ENCODE results near the gene PIGU.
"Not testable (repeated sequence)": the region's sequence is repeated elsewhere in the genome, so short reads cannot be mapped to it uniquely, and the experiment has no call there.

PIGU gene

DNA sequence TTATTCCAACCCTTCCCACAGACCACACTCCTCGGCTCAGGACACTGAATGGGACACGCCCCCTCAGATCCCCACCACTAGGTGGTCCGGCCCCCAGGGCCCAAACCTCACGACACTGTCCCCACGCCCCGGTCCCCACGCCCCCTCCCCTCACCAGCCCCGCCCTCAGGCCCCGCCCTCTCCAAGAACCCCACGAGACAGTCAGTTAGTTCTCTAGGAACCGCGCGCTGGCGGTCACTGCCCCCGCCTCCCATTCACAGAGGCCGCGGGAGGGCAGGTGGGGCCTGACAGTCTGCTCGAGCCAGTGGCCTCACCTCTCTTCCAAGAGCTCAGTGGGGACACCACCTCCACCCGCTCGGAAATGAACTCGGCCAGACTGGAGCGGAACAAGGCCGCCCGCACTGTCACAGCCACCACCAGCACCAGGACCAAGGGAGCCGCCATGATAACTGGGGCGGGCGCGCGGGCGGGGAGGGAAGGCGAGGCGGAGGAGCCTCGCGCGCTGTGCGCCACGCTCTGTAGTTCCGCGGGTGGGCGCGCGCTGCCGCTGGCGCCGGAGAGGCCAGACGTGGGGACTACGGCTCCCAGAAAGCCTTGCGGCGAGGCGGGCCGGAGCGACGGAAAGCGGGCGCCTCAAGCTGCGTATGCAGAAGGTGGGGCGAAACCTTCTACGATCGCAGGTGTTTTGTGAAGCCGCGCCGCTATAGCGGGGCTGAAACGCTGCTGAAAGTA, at the start of gene PIGU:
Gene PIGU, minus strand, starts transcription at position 451 of the 732 bp plus-strand sequence. Its CDS starts 7 bp downstream, at position 444.
- DNase-seq = peak; percentile 59 to 99 (median 93)

- no peak for DNase-seq
Observed at GRCh38 chr20:34724172-34724571, 47.3 kb upstream of the PIGU start.

GRCh38 chr20:34722560-34722959, 45.7 kb upstream of the PIGU start:
- DNase-seq = not testable (repeated sequence)

DNA sequence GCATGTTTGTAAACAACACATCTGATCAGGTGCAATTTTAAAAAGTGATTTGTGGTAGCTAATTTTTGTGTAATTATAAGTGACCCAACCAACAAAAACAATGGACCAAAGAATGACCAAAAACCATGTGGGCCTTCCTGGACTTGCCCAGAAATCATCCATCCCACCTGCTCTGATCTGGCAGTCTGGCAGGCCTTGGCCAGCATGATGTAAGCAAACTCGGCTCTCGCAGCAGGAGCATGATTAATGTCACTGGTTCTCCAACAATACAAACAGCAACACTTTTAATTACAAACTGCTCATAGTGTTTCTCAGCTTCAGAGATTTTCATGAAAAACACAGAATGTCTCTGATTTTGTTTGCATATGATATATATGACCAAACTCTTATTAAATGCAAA, 43.4 kb upstream of the PIGU start:
- DNase-seq = peak in 1 of 56 donors; percentile 27

DNA sequence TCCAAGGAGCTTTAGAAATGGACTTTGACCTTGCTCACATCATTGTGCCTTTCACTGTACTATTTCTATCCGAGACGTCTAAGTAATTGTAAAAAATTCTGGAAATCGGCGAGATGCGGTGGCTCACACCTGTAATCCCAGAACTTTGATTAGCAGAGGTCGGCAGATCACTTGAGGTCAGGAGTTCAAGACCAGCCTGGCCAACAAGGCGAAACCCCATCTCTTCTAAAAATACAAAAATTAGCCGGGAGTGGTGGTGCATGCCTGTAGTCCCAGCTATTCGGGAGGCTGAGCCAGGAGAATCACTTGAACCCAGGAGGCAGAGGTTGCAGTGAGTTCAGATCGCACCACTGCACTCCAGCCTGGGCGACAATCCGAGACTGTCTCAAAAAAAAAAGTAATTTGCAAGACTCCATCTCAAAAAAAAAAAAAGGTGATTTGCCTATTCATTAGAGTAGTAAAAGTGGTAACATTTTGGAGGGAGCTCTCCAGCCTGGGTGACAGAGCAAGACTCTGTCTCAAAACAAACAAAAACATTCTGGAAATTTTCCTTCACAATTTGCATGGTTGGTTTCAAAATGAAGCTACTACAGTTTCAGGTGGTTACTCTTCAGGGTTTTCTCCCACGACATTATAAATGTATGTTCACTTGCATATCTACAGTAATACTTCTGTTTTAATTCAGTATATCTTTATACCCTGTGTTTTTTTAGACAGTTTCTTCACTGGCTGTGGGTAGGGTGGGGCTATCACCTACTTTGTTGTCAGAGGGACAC, 42.5 kb upstream of the PIGU start:
- DNase-seq = not testable (repeated sequence)

- peak in 4 of 56 donors; percentile 6 to 20 (median 10) for DNase-seq
Observed at GRCh38 chr20:34717230-34718095, 40.6 kb upstream of the PIGU start.

DNA sequence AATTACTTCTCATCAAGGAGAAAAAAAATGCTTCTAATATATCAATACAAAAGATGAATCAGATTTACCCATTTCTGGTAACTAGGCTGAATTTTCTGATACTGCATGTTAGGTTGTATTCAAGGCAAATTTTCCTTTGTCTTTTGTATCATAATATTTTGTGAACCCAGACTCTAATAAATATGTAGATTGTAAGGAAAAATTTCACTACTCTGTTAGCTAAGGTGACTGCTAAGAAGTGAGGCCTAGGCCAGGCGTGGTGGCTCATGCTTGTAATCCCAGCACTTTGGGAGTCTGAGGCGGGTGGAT, 40.0 kb upstream of the PIGU start:
- DNase-seq = no peak

DNA sequence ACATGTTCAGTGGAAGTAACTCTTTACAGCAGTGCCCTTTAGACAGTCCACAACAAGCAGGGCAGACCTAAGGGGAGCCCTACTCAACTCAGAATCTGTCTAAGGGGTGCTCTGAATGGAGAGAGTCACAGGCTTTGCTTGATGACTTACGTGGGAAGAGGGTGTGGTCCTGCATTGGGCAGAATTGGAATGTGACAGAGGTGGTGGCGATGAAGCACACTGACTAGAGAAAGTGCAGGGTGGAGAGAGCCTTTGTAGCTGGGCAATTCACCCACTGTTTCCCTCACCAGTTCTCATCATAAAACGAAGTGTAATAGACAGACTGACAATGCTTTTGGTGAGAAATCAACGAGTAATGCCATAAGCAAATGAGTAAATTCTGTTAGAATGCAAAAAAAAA, 38.5 kb upstream of the PIGU start:
- no peak for DNase-seq

GRCh38 chr20:34713944-34714515, 37.1 kb upstream of the PIGU start:
- not testable (repeated sequence) for DNase-seq

DNA sequence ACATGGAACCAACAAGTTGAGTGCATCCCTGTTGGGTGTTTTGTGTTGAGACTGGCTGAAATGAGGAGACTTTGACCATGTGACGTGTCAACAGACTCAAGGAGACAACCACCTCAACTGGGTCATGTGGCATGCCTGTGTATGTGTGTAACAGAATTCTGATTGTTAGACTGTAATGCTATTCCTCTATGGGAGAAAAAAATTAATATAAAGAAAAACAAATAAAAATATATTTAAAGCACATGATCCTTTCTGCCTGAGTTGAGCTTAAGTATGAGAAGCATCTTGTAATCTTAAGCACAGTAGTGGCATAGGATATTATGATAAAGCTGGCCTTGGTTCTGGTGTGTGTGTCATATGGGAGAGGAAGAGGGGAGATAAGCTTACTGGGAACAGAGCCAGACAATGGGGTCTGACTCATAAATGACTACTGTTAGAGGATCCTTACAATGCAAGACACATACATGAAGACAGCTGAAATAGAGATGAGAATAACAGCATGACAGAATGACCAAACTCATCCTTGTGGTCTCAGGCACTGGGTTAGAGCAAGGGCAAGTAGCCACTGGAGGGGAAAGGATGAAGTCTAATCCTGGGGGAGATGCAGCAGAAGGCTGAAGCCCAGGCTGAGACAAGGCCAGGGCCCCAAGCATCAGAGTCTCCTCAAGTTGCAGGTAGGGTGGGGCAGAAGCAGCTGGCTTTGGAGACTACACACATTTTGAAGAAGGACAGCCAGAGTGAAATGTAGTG, 36.5 kb upstream of the PIGU start:
- peak in 1 of 56 donors; percentile 45 for DNase-seq

DNA sequence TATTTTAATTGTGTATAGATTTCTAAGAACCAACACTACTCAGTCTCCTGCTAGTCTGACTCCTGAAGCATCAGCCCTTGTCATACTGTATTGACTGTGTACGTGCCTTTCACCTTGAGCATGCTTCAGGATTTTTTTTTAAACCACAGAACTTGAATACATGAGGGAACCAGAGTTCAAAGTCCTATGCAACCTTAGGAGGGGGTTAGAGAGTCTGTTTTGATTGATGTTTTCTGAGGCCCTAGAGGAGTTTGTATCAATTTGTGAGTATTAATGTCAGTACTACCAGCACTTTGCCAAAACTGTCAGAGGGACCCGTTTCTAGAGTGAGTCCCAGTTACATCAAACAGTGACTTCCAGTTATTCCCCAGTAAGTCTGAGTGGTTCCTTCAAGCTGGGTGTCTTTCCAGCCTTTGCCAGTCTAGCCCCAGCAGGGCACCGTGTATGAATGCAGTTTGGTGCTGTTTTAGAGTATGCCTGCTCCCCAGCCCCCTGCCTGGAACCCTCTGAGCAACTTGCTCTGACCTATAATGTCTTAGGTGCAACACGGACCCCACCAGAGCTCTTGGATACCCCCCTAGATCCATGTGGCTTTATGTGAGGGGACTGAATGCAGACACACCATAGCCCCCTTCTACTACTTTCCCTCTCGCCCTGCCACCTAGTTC, 35.8 kb upstream of the PIGU start:
- no peak for DNase-seq

- DNase-seq = no peak
Observed at GRCh38 chr20:34711813-34712430, 35.0 kb upstream of the PIGU start.

- no peak for DNase-seq
Observed at GRCh38 chr20:34710861-34711574, 34.1 kb upstream of the PIGU start.

GRCh38 chr20:34710568-34710839, 33.6 kb upstream of the PIGU start:
- no peak for DNase-seq

GRCh38 chr20:34709831-34710567, 33.1 kb upstream of the PIGU start:
- DNase-seq = peak in 53 of 56 donors; percentile 37 to 94 (median 79)

- DNase-seq = peak in 53 of 56 donors; percentile 40 to 94 (median 80)
Observed at GRCh38 chr20:34709044-34709830, 32.3 kb upstream of the PIGU start.

- peak in 49 of 56 donors; percentile 8 to 75 (median 46) for DNase-seq
Observed at GRCh38 chr20:34708621-34709043, 31.7 kb upstream of the PIGU start.

Measured in nucleus accumbens (tissue), 56 donors.